ENCODE results near the gene IGF2. TPM values are rescaled to one million over a fixed set of nuclear protein-coding genes. Genes with fewer than 3 reads are reported as not detected.

Gene IGF2
- total RNA-seq, 1 experiment from 2014 or later, result 14.5 TPM

- no peak for DNase-seq (ENCODE audit: low read depth, low spot score)
- no peaks in the 10 kb centered on the region for H3K4me1 ChIP-seq (ENCODE audit: control insufficient read depth, insufficient read depth, low read length)
- H3K36me3 ChIP-seq (ENCODE audit: control insufficient read depth, insufficient read depth, low read length), result no peaks in the 10 kb centered on the region
- no peak overlapping the region for H3K4me3 ChIP-seq (ENCODE audit: low read depth in 2 of 2, low read length in 2 of 2)
- TF ChIP-seq TCF7L2 (IDR thresholded peaks at IDR 0.05; ENCODE audit: low read depth, low read length) (no peak), POLR2AphosphoS5 (IDR thresholded peaks at IDR 0.05; ENCODE audit: low read depth, low read length) (no peak), REST (IDR thresholded peaks at IDR 0.05; ENCODE audit: insufficient read depth in 1 of 2, low read depth in 2 of 2, low read length in 1 of 2) (no peak), CTCF (IDR thresholded peaks at IDR 0.05) (no peak)
- no peak for ATAC-seq
- peaks cover 5% of the 10 kb centered on the region; the same call in 1 of the 2 replicates for H3K9me3 ChIP-seq (ENCODE audit: control insufficient read depth, insufficient read depth, low read depth, low read length)
- in situ Hi-C loops (cut with HindIII; ENCODE audit: low pct_unique_long_range_greater_than_20kb, low sequenced_read_pairs) (no loop called here), intact Hi-C loops (cut with micrococcal nuclease; ENCODE audit: unreplicated experiment) (no loop called here)
- H3K27me3 ChIP-seq (ENCODE audit: control insufficient read depth, insufficient read depth, low read length), result peaks cover 2% of the 10 kb centered on the region; the same call in 1 of the 2 replicates
- no peak overlapping the region for H3K27ac ChIP-seq (ENCODE audit: low read length)
- ChIA-PET POLR2A (no interaction called here), CTCF (no interaction called here)
- no TSS peak for BruUV-seq (replicated peaks)
Observed at GRCh38 chr11:2118677-2119076, 20.5 kb downstream of the IGF2 start.

GRCh38 chr11:2116680-2117079 lies 22.5 kb downstream of the IGF2 start:
- Histone ChIP-seq H3K36me3 (ENCODE audit: control insufficient read depth, insufficient read depth, low read length) (no peaks in the 10 kb centered on the region), H3K27ac (ENCODE audit: low read length) (no peak overlapping the region), H3K4me1 (ENCODE audit: control insufficient read depth, insufficient read depth, low read length) (no peaks in the 10 kb centered on the region), H3K4me3 (ENCODE audit: low read depth in 2 of 2, low read length in 2 of 2) (no peak overlapping the region), H3K27me3 (ENCODE audit: control insufficient read depth, insufficient read depth, low read length) (peaks cover 2% of the 10 kb centered on the region; the same call in 1 of the 2 replicates), H3K9me3 (ENCODE audit: control insufficient read depth, insufficient read depth, low read depth, low read length) (peaks cover 5% of the 10 kb centered on the region; the same call in 1 of the 2 replicates)
- intact Hi-C loops (cut with micrococcal nuclease; ENCODE audit: unreplicated experiment) (no loop called here), in situ Hi-C loops (cut with HindIII; ENCODE audit: low pct_unique_long_range_greater_than_20kb, low sequenced_read_pairs) (no loop called here)
- ChIA-PET CTCF (interaction anchor here (0.6 kb wide), 1 partner anchor 331 kb away, joined by 8 read pairs; no protein-coding TSS in a partner anchor), POLR2A (no interaction called here)
- DNase-seq (ENCODE audit: low read depth, low spot score) (no peak), ATAC-seq (no peak)
- BruUV-seq (replicated peaks), result no TSS peak
- TF ChIP-seq REST (IDR thresholded peaks at IDR 0.05; ENCODE audit: insufficient read depth in 1 of 2, low read depth in 2 of 2, low read length in 1 of 2) (no peak), SIN3A (IDR thresholded peaks at IDR 0.05; ENCODE audit: borderline replicate concordance, insufficient read depth, low read depth, low read length) (no peak), CTCF (IDR thresholded peaks at IDR 0.05) (no peak), POLR2AphosphoS5 (IDR thresholded peaks at IDR 0.05; ENCODE audit: low read depth, low read length) (no peak), TCF7L2 (IDR thresholded peaks at IDR 0.05; ENCODE audit: low read depth, low read length) (no peak)

All from Panc1 (cell line).